EL (cell line): Measurements from ENCODE around the gene CDH13.

Experiments used
- DNase-seq: peaks from one replicate; pipeline ENCODE4 v3.0.0-alpha.2; 2016

CDH13 gene

GRCh38 chr16:83651871-83652270, 1025.1 kb downstream of the CDH13 start:
- no peak for DNase-seq

GRCh38 chr16:83652943-83653342, 1026.2 kb downstream of the CDH13 start:
- DNase-seq, result peak; percentile 44

GRCh38 chr16:83653785-83654184, 1027.0 kb downstream of the CDH13 start:
- peak; percentile 72 for DNase-seq

GRCh38 chr16:83660282-83660681, 1033.5 kb downstream of the CDH13 start:
- DNase-seq, result no peak

GRCh38 chr16:83661656-83662055, 1034.9 kb downstream of the CDH13 start:
- peak; percentile 48 for DNase-seq

- DNase-seq, result no peak
Measured at GRCh38 chr16:83666449-83666848, 1039.7 kb downstream of the CDH13 start.

GRCh38 chr16:83669456-83669855, 1042.7 kb downstream of the CDH13 start:
- DNase-seq, result no peak

GRCh38 chr16:83674931-83675535, 1048.3 kb downstream of the CDH13 start:
- peak; percentile 19 for DNase-seq

GRCh38 chr16:83676086-83676485, 1049.3 kb downstream of the CDH13 start:
- DNase-seq, result no peak

GRCh38 chr16:83680980-83681379, 1054.2 kb downstream of the CDH13 start:
- no peak for DNase-seq

GRCh38 chr16:83681381-83681956, 1054.7 kb downstream of the CDH13 start:
- DNase-seq, result no peak

- no peak for DNase-seq
Measured at GRCh38 chr16:83682116-83682867, 1055.5 kb downstream of the CDH13 start.

- DNase-seq, result no peak
Measured at GRCh38 chr16:83682868-83683235, 1056.1 kb downstream of the CDH13 start.

- DNase-seq, result no peak
Measured at GRCh38 chr16:83685615-83686165, 1058.9 kb downstream of the CDH13 start.

- no peak for DNase-seq
Measured at GRCh38 chr16:83686726-83687125, 1060.0 kb downstream of the CDH13 start.

- peak; percentile 97 for DNase-seq
Measured at GRCh38 chr16:83689385-83689831, 1062.6 kb downstream of the CDH13 start.

GRCh38 chr16:83692224-83692623, 1065.5 kb downstream of the CDH13 start:
- no peak for DNase-seq

GRCh38 chr16:83698964-83699363, 1072.2 kb downstream of the CDH13 start:
- DNase-seq, result no peak

- no peak for DNase-seq
Measured at GRCh38 chr16:83699817-83700216, 1073.0 kb downstream of the CDH13 start.

GRCh38 chr16:83700918-83701317, 1074.1 kb downstream of the CDH13 start:
- no peak for DNase-seq

GRCh38 chr16:83701494-83701893, 1074.7 kb downstream of the CDH13 start:
- peak; percentile 53 for DNase-seq

GRCh38 chr16:83704656-83705055, 1077.9 kb downstream of the CDH13 start:
- peak; percentile 32 for DNase-seq

- DNase-seq, result peak; percentile 91
Measured at GRCh38 chr16:83705856-83706255, 1079.1 kb downstream of the CDH13 start.

- DNase-seq, result peak; percentile 86
Measured at GRCh38 chr16:83706394-83706793, 1079.6 kb downstream of the CDH13 start.
